Activated CD8-positive, alpha-beta memory T cell treated with anti-CD3 and anti-CD28 coated beads for 48 hours (primary cell): ENCODE measurements around the gene LDLRAD1.
"Not testable (repeated sequence)": the region's sequence is repeated elsewhere in the genome, so short reads cannot be mapped to it uniquely, and the experiment has no call there.

Experiments used
- DNase-seq, 3 experiments: peaks; one replicate each; pipeline ENCODE4 v3.0.0-alpha.2; 2020; ENCODE audit warnings: low read depth in 2 of 3, low spot score in 2 of 3

The LDLRAD1 gene, protein sequence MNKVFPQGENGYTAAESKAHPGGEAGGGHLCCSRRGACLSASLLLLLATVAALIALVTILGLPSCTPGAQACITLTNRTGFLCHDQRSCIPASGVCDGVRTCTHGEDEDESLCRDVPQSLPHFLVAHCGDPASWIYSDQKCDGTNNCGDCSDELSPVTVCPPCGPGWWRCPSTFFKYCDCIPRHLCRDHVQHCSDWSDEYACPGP

DNA sequence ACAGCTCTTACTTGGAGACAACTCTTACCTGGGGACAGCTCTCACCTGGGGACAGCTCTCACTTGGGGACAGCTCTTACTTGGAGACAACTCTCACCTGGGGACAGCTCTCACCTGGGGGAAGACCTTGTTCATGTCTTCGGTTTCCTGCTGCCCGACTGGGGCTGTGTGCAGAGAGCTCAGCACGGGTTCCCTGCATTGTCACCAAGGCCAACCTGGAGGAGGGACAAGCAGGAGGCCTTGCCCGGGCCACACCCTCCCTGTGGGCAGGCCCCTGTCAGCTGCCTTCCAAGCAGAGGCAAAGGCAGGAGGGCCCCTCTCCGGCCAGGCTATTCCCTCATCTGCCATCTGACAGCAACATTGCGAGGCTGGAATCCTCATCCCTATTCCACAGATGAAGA, at the start of gene LDLRAD1:
LDLRAD1 (minus strand) TSS at position 208 of the 400 bp plus-strand sequence; CDS start at position 134, 74 bp downstream.
- no peak for DNase-seq

- no peak for DNase-seq
Observed at GRCh38 chr1:54064299-54064698, 46.3 kb upstream of the LDLRAD1 start.

- DNase-seq, result no peak
Observed at GRCh38 chr1:54054438-54054749, 36.4 kb upstream of the LDLRAD1 start.

DNA sequence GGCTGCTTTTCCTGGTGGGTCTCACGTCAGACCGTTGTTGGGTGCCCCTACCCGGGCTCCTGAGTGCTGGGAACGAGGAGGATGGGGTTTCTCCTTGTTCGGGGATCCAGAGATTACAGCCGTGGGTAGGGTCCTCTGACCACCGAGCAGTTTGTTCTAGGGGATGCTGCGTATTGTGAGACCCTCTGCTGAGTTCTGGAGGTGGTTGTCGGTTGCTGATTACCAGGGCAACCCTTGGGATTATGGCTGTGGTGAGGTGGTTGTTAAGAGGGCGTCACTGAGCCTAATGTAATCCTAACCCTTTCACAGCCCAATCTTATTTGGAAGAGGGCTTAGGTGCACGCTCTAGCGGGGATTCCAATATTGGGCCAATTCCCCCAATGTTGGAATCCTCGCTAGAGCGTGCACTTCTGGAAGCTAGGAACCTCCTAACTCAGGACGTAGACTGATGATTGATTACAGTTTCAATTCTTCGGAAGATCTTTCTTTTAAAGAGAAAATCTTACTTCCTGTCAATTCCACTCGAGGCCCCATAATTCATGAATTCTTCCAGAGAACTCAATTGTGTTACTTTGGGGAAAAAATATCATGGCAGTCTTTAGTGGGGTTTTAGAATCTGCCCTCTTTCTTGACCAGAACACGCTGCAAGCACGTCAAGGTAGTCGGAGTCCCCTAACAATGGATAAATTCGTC, 35.9 kb upstream of the LDLRAD1 start:
- DNase-seq, result no peak

DNA sequence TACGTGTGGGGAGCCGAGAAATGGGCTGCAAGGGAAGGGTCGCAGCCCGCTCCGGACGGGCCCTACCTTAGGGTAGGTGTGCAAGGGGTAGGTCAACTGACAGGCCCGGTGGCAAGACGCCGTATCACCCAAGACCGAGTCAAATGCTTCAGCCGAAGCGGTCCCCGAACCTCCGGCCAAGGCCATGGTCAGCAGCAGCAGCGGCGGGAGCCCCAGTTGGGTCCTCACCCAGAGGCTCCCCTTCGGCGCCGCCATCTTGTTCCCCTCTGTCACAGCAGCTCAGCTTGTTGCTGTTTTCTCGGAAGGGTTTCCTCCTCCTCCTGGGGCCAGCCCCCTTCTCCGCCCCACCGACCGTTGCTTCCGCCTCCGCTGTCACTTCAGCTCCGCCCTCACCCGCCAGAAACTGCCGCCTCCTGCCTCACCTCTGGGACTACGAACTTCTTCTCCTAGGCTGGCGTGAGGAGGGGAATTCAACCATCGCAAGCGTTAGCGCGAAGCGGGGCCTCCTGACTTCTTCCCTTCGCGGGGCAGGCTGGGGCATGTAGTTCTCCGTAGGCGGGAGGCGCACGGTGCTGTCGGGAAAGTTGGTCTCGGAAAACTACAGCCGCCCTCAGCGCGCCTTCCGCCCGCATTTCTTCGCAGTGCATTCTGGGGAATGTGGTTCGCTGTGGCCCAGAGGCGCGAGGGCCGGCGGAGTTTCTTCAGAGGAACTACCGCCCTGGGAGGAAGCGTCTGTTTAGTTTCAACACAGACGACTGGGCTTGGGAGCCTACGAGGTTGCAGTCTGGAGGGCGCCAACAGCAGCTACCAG, 35.2 kb upstream of the LDLRAD1 start, which contains the start of the genes TCEANC2 and TMEM59:
TCEANC2 (plus strand) TSS at position 675 of the 811 bp plus-strand sequence. CDS start 815 bp downstream, outside the sequence.
TMEM59 (minus strand) TSS at position 271 of the 811 bp plus-strand sequence; CDS start at position 255, 16 bp downstream.
- peak; percentile 79 to 95 (median 91) for DNase-seq

GRCh38 chr1:54052431-54052933, 34.5 kb upstream of the LDLRAD1 start:
- DNase-seq, result peak in 2 of 3 experiments; percentile 5 to 18

DNA sequence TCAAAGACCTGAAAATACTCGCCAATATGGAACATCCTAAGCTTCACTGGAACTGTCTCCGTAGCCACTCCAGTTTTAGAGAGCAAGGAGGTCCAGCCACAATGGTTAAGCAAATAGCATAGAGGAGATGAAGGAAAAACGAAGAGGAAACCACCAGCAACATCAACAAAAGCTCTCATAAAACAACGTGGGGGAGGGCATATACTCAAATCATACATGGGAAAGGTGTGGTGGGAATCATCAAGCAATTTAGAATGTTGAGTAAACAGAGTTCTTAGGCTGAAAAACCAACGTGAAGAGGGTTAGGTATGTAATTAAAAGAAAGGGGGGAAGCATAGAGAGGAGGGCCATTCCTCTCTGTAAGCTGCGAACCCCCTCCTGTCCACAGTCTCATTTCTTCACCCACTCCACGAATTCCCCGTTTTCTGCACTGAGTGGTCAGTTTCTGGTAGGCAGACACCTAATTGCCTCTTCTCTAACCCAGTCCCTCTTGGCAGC, 34.0 kb upstream of the LDLRAD1 start:
- DNase-seq, result no peak

DNA sequence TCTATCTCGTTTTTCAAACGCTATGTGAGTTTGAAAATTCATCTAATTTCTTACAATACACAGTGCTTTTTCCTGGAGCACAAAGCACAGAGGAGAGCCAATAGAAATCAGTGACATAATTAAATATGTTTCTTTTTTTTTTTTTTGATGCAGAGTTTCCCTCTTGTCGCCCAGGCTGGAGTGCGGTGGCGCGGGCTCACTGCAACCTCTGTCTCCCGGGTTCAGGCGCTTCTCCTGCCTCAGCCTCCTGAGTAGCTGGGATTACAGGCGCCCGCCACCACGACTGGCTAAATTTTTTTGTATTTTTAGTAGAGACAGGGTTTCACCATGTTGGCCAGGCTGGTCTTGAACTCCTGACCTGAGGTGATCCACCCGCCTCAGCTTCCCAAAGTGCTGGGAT, 32.4 kb upstream of the LDLRAD1 start:
- DNase-seq, result not testable (repeated sequence)

GRCh38 chr1:54047384-54048305, 29.7 kb upstream of the LDLRAD1 start:
- DNase-seq, result no peak

DNA sequence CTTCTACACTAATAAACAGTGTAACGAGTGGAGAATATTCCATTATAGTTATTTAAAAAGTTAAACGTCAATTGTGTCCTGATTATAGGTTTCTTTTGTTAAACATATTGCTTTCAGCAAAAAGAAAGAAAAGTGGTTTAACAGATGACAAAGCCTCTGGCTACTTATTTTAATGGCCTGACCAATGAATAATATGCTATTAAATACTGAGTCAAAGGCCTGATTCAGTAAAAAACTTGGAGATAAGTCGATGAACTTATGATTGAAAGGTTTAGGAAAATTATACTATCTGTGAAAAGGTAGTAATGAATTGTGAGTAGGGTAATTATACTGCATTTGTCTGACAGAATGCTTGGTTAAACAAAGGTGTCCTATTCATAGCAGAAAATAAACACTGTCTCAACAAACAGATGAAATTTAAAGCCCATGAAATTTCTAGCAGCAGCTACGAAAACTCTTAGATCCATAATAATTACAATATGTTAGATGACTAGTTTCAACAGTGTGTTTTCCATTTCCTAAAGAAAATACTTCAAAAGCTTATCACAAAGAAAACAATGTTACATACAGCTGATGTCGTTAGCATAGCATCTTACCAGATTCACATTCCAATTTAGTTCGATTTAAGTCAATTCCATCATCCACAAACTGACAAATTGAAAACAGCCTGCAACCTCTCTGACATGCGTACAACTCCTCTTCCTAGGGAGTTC, 28.8 kb upstream of the LDLRAD1 start:
- no peak for DNase-seq

DNA sequence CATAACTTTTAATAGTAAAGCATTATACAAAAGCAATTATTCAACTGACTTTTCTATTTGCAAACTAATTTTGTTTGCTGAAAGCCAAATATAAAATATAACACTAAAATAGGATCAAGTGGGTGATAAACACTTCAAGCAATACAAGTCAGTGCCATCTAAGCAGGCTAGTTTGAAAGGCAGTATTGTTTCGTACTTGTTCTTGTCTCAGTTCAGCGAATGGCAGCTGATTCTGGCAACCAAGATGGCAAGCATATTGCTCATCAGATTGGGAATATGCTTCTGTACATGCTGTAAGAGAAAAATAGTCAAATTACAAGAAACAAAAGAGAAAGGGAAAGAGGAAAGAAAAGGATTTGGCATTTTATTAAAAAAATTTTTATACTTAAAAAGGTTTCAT, 27.5 kb upstream of the LDLRAD1 start:
- DNase-seq, result no peak

GRCh38 chr1:54041806-54042205, 23.8 kb upstream of the LDLRAD1 start:
- DNase-seq, result no peak

- DNase-seq, result no peak
Observed at GRCh38 chr1:54037476-54037875, 19.5 kb upstream of the LDLRAD1 start.

GRCh38 chr1:54028306-54029251, 10.6 kb upstream of the LDLRAD1 start:
- DNase-seq, result no peak

DNA sequence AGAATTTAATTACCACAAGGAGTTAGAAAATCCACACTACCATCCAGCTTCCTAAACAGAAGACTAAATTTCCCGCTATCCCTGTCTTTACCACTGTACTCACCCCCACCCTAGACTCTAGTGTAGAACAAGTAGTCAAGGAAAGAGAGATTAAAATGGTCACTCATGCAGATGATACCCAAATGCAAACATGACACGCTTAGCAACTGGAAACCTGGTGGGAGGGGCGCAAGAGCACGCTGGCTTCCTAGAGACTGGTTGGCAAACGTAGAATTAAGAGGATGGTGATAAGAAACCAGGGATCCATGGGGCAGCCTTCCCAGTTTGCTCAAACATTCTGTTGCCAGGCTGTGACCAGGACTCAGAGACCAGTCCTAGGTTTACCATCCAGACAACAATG, 9.9 kb upstream of the LDLRAD1 start:
- DNase-seq, result no peak

DNA sequence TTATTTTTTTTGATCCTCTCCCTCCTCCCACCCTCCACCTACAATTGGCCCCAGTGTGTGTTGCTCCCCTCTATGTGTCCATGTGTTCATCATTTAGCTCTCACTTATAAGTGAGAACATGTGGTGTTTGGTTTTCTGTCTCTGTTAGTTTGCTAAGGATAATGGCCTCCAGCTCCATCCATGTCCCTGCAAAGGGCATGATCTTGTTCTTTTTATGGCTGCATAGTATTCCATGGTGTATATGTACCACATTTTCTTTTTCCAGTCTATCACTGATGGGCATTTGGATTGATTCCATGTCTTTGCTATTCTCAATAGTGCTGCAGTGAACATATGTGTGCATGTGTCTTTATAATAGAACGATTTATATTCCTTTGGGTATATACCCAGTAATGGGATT, 6.8 kb upstream of the LDLRAD1 start:
- not testable (repeated sequence) for DNase-seq

- DNase-seq, result no peak
Observed at GRCh38 chr1:54024358-54024757, 6.4 kb upstream of the LDLRAD1 start.

DNA sequence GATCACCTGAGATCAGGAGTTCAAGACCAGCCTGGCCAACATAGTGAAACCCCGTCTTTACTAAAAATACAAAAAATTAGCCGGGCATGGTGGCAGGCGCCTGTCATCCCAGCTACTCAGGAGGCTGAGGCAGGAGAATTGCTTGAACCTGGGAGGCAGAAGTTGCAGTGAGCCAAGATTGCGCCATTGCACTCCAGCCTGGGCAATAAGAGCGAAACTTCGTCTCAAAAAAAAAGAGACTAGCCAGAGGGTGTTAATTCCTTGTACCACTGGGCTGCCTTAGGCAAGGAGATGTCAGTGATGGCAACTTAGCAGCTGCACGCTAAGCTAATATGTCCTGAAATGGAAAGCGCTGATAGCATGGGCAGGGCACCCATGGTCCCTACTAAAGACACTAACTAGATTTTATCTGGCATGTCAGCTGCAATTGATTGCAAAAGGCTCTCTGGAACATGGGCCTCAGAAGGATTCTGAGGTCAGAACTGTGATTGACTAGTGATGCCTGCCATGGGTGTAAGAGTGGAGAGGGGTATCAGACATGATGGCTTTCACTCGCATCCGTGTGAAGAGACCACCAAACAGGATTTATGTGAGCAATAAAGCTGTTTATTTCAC, 1.7 kb upstream of the LDLRAD1 start:
- not testable (repeated sequence) for DNase-seq
